ENCODE measurements around the gene MAPK11.

MAPK11 gene

GRCh38 chr22:50283821-50284220, 13.6 kb upstream of the MAPK11 start:
- DNase-seq (ENCODE audit: low read depth in 2 of 2), result no peak
- TF ChIP-seq, protein P1, sequence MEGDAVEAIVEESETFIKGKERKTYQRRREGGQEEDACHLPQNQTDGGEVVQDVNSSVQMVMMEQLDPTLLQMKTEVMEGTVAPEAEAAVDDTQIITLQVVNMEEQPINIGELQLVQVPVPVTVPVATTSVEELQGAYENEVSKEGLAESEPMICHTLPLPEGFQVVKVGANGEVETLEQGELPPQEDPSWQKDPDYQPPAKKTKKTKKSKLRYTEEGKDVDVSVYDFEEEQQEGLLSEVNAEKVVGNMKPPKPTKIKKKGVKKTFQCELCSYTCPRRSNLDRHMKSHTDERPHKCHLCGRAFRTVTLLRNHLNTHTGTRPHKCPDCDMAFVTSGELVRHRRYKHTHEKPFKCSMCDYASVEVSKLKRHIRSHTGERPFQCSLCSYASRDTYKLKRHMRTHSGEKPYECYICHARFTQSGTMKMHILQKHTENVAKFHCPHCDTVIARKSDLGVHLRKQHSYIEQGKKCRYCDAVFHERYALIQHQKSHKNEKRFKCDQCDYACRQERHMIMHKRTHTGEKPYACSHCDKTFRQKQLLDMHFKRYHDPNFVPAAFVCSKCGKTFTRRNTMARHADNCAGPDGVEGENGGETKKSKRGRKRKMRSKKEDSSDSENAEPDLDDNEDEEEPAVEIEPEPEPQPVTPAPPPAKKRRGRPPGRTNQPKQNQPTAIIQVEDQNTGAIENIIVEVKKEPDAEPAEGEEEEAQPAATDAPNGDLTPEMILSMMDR (IDR thresholded peaks at IDR 0.05; ENCODE audit: low read depth, low read length), result no peak
- H3K4me3 ChIP-seq (replicated peaks in 1 of 2; ENCODE audit: low read depth in 2 of 2, low read length in 2 of 2), result no peak overlapping the region

DNA sequence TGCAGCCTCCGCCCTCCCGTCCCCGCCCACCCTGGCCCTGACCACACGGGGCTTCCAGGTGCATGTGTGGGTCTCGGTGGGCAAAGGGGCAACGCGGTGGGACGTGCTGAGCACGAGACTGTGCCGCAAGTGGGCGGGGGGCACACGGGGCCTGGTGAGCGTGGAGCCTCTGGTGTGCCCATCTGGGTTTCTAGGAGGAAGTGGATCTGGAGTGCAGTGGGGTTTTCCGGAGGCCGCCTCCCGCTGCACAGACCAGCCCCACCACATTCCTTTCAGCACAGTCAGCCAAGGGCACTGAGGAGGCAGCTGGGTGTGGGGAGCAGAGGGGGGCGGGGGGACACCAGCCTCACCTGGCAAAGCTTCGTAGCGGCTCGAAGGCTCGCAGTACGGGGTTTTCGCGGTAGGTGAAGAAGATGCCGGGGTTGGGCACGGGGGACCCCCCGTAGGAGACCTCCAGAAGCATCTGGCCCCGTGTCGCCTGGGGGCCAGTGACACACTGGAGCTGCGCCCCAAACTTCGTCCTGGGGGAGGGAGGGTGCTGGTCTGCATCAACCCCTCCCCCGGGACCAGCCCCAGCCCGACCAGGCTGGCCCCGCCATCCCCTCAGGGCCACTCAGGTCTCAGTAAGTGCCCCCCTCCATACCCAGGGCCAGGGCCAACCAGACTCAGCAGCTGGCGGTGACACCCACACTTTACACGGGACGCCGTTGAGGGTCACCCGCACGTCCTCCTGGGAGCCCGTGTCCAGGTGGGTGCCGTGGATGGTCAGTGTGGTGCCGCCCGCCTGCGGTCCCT, 12.4 kb upstream of the MAPK11 start:
- peak; percentile 51 to 58 for DNase-seq (ENCODE audit: low read depth in 2 of 2)
- TF ChIP-seq, protein P1 (IDR thresholded peaks at IDR 0.05; ENCODE audit: low read depth, low read length), result no peak
- H3K4me3 ChIP-seq (replicated peaks in 1 of 2; ENCODE audit: low read depth in 2 of 2, low read length in 2 of 2), result no peak overlapping the region

DNA sequence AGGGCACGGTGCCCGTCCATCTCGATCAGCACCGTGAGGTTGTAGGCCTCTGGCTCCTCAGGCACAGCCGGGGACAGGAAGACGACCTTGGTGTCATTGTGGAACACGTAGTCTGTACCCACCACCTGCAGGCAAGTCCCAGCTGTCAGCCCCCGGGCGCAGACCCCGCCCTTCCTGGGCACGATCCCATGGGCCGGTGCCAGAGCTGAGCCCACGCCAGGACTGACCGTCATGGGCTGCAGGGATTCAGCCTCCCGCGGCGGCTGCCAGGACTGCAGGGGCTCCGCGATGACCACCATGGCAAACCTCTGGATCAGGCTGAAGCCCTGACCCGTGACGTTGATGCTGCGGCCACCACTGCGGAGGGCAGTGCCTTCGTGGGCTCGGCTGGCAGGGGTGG, 11.8 kb upstream of the MAPK11 start:
- TF ChIP-seq, protein P1 (IDR thresholded peaks at IDR 0.05; ENCODE audit: low read depth, low read length), result no peak
- no peak overlapping the region for H3K4me3 ChIP-seq (replicated peaks in 1 of 2; ENCODE audit: low read depth in 2 of 2, low read length in 2 of 2)
- DNase-seq (ENCODE audit: low read depth in 2 of 2), result no peak

GRCh38 chr22:50281384-50281760, 11.2 kb upstream of the MAPK11 start:
- no peak for DNase-seq (ENCODE audit: low read depth in 2 of 2)
- TF ChIP-seq, protein P1 (IDR thresholded peaks at IDR 0.05; ENCODE audit: low read depth, low read length), result no peak
- H3K4me3 ChIP-seq (replicated peaks in 1 of 2; ENCODE audit: low read depth in 2 of 2, low read length in 2 of 2), result no peak overlapping the region

DNA sequence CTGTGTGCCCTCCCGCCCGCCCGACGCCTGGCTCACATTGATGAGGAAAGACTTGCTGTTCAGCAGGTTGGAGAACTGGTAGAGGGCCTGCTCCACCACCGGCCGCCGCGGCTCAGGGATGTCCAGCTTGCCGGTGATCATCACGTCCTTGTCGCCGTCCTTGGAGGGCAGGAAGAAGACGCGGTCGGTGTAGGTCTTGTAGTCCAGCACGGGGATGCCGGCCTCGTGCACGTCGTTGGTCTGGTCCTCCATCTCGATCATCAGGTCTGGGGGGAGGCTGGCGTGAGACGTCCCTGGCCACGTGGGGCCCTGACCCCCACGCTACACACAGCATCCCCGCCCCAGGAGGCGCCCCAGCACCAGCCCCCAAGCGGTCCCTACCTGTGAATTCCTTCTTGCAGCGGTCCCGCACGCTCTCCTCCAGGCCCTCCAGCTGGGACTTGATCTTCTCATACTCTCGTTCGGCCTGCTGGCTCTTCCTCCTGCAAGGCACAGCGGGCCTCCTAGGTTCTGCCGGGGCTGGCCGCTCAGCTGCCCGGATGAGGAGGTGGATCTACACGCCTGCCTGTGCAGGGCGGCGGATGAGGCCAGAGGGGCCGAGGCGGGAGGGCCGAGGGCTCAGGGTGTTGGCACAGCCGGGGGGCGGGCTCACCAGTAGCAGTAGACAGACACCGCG, 10.7 kb upstream of the MAPK11 start:
- DNase-seq (ENCODE audit: low read depth in 2 of 2), result no peak
- TF ChIP-seq, protein P1 (IDR thresholded peaks at IDR 0.05; ENCODE audit: low read depth, low read length), result no peak

DNA sequence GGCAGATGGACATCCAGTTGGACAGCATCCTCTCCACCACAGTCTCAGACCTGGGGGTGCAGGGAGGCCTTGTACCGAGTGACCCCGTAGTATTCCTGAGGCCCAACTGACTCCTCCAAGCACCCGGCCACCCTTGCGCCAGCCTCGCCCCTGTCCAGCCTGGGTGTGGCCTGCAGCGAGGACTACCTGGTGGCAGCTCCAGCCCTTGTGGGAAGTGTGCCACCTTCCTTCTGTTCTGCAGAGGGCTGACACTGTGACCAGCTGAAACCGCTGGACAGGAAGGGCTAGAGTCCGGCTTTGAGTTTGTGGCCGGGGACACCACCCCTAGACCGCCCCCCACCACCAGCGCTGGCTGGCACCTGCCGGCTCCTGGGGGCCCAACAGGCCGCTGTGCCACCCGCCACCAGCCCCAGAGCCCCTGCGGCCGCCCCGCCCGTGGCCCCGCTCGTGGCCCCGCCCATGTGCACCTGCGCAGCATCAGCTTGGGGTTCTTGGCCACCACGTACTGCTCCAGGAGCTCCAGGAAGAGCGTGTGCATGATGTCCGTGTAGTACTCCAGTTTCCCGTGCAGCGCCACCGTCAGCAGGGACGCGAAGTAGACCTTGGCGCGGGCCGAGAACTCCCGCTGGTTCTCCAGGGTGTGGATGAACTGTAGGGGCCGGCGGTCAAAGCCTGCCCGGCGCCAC, 10.0 kb upstream of the MAPK11 start:
- TF ChIP-seq, protein P1 (IDR thresholded peaks at IDR 0.05; ENCODE audit: low read depth, low read length), result no peak
- DNase-seq (ENCODE audit: low read depth in 2 of 2), result no peak
- no peak overlapping the region for H3K4me3 ChIP-seq (replicated peaks in 1 of 2; ENCODE audit: low read depth in 2 of 2, low read length in 2 of 2)

More for the DNA sequence above, 10.7 kb upstream of the MAPK11 start:
- H3K4me3 ChIP-seq (replicated peaks in 1 of 2; ENCODE audit: low read depth in 2 of 2, low read length in 2 of 2), result no peak overlapping the region
